ENCODE results near the gene GFRA1. TPM values are rescaled to one million over a fixed set of nuclear protein-coding genes. Genes with fewer than 3 reads are reported as not detected.

The GFRA1 gene
- total and polyA plus RNA-seq, 12 donors = 0.38 to 9.3 (median 1.7) TPM

GRCh38 chr10:116015583-116016333 lies 257.2 kb downstream of the GFRA1 start:
- WGBS, 2 donors = 62 to 63% methylated on average over 7 of the region's 7 CpGs
- Histone ChIP-seq H3K36me3 (no peaks in the 10 kb centered on the region), H3K9me3 (peaks cover 0 to 14% (median 0%) of the 10 kb centered on the region in 11 donors), H3K27me3 (no peaks in the 10 kb centered on the region), H3K4me3 (no peak overlapping the region), H3K4me1 (peaks cover 0 to 12% (median 0%) of the 10 kb centered on the region in 9 donors), H3K27ac (no peak overlapping the region)
- ATAC-seq = no peak
- TF ChIP-seq, protein P1, sequence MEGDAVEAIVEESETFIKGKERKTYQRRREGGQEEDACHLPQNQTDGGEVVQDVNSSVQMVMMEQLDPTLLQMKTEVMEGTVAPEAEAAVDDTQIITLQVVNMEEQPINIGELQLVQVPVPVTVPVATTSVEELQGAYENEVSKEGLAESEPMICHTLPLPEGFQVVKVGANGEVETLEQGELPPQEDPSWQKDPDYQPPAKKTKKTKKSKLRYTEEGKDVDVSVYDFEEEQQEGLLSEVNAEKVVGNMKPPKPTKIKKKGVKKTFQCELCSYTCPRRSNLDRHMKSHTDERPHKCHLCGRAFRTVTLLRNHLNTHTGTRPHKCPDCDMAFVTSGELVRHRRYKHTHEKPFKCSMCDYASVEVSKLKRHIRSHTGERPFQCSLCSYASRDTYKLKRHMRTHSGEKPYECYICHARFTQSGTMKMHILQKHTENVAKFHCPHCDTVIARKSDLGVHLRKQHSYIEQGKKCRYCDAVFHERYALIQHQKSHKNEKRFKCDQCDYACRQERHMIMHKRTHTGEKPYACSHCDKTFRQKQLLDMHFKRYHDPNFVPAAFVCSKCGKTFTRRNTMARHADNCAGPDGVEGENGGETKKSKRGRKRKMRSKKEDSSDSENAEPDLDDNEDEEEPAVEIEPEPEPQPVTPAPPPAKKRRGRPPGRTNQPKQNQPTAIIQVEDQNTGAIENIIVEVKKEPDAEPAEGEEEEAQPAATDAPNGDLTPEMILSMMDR (IDR thresholded peaks at IDR 0.05) = no peak
- intact Hi-C loops (cut with DNase I) = no loop called here
- no peak for DNase-seq

DNA sequence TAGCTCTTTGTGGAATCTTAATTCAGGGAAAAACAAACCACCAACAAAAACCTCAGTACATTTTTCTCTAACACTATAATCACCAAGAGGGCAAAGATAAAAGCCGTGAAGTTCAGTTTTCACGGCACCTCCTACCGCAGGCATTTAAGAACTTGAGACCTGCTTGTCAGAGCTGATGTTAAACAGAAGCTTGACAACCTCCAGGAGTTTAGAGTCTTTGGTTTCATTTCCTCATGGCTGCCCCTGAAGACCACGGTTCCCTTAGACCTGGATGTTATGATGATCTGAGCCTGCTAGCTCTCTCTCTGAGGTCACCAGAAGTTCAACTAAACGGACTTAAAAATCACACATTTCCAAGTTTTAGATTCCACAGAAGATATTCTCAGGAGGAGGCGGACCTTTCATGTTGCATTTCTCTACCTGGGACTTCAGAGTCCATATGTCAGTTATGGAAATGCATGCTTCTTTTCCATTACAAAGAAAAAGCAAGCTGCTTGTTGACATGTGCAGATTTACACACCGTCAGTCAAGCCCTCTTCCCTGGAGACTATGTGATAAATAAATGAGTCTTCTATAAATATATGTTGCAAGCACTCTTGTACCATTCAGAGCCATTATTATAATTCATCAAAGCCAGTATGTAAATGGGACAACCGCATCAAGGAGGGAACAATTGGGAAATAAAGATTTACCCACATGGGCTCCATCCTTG lies 258.0 kb downstream of the GFRA1 start:
- intact Hi-C loops (cut with DNase I) = no loop called here
- Histone ChIP-seq H3K9me3 (peaks cover 0 to 14% (median 0%) of the 10 kb centered on the region in 11 donors), H3K27me3 (no peaks in the 10 kb centered on the region), H3K36me3 (no peaks in the 10 kb centered on the region), H3K4me3 (no peak overlapping the region), H3K4me1 (peaks cover 0 to 12% (median 0%) of the 10 kb centered on the region in 9 donors), H3K27ac (no peak overlapping the region)
- ATAC-seq (no peak), DNase-seq (no peak)
- TF ChIP-seq, protein P1 (IDR thresholded peaks at IDR 0.05) = no peak
- 22 to 29% methylated on average over 8 of the region's 8 CpGs for WGBS, 2 donors

DNA sequence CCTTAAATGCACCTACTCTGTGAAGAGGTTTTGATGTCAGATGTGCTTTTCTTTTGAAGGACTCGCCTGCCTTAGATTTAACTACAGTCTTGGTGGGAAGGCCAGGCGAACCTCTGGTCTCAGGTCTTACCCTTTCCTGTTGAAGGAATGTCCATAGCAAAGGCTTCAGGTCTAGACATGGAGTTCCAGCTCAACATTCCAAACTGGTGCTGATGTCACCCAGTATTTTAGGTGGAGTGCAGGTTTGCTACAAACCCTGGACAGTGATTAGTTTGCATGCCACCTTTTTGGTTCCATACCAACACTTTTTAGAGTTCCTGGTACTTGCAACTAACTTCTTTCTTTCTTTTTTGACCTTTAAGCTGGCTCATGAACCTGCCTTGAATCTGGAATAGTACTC lies 258.7 kb downstream of the GFRA1 start:
- 86 to 88% methylated on average over 2 of the region's 2 CpGs for WGBS, 2 donors
- intact Hi-C loops (cut with DNase I) = no loop called here
- Histone ChIP-seq H3K4me3 (no peak overlapping the region), H3K27me3 (no peaks in the 10 kb centered on the region), H3K36me3 (no peaks in the 10 kb centered on the region), H3K27ac (no peak overlapping the region), H3K9me3 (peaks cover 0 to 20% (median 3%) of the 10 kb centered on the region in 11 donors), H3K4me1 (peaks cover 0 to 12% (median 0%) of the 10 kb centered on the region in 9 donors)
- DNase-seq (no peak), ATAC-seq (no peak)
- TF ChIP-seq, protein P1 (IDR thresholded peaks at IDR 0.05) = no peak

DNA sequence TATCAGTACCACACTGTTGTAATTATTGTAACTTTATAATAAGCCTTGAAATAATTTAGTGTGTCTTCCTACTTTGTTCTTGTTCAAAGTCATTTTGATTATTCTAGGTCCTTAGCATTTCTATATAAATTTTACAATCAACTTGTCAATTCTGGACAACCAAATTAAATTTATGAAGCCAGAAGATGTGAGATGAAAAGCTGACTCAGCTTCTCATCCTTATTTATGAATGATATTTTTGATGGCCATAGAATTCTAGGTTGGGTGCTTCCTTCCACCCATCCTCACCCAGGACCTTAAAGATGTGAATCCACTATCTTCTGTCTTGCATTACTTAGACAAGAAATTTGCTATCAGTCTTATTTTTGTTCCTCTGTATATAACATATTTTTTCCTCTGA lies 261.1 kb downstream of the GFRA1 start:
- Histone ChIP-seq H3K36me3 (no peaks in the 10 kb centered on the region), H3K27ac (no peak overlapping the region), H3K4me3 (no peak overlapping the region), H3K27me3 (no peaks in the 10 kb centered on the region), H3K9me3 (peaks cover 0 to 25% (median 4%) of the 10 kb centered on the region in 11 donors), H3K4me1 (peaks cover 0 to 12% (median 0%) of the 10 kb centered on the region in 9 donors)
- ATAC-seq = no peak
- intact Hi-C loops (cut with DNase I) = no loop called here
- DNase-seq = no peak
- TF ChIP-seq, protein P1 (IDR thresholded peaks at IDR 0.05) = no peak
